Measurements from ENCODE around the gene MEPCE.
"Not testable (repeated sequence)": the region's sequence is repeated elsewhere in the genome, so short reads cannot be mapped to it uniquely, and the experiment has no call there.

The MEPCE gene

DNA sequence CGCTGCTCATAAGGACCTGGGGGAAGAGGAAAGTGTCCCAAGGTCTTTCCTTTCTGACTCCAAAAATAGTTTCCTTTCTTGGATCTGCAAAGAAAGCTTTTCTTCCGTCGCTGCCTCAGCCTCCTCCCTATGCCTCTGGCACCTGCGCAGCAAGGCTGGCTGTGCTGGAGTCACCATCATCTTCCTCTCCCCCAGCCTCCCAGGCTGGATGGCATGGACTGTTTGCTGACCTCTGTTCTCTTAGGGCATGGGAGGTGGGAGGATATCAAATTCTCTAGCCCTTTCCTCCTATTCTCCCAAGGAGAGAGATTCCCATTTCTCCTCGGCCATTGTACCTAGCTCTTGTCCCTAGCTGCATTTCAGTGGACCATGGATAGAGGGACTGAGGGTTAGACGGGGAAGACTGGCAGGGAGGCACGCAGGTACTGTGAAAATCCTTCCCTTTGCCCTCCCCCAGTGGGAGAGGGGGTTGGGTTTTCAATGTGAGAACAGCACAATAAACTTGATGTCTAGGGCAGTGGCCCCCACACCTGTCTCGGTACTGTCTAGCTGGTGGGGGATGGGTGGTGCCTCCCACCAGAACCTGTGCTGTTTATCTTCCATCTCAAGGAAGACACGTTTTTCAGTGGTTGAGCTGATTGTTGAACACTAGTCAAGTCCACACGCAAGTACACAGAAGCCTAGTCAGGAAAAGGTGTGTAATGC is 4.1 kb downstream of the MEPCE start:
- H3K4me3 ChIP-seq (ENCODE audit: low read depth, low read length), result no peak overlapping the region
- TF ChIP-seq, protein P1, sequence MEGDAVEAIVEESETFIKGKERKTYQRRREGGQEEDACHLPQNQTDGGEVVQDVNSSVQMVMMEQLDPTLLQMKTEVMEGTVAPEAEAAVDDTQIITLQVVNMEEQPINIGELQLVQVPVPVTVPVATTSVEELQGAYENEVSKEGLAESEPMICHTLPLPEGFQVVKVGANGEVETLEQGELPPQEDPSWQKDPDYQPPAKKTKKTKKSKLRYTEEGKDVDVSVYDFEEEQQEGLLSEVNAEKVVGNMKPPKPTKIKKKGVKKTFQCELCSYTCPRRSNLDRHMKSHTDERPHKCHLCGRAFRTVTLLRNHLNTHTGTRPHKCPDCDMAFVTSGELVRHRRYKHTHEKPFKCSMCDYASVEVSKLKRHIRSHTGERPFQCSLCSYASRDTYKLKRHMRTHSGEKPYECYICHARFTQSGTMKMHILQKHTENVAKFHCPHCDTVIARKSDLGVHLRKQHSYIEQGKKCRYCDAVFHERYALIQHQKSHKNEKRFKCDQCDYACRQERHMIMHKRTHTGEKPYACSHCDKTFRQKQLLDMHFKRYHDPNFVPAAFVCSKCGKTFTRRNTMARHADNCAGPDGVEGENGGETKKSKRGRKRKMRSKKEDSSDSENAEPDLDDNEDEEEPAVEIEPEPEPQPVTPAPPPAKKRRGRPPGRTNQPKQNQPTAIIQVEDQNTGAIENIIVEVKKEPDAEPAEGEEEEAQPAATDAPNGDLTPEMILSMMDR (IDR thresholded peaks at IDR 0.05; ENCODE audit: borderline replicate concordance, insufficient read depth, low read depth, low read length), result no peak

DNA sequence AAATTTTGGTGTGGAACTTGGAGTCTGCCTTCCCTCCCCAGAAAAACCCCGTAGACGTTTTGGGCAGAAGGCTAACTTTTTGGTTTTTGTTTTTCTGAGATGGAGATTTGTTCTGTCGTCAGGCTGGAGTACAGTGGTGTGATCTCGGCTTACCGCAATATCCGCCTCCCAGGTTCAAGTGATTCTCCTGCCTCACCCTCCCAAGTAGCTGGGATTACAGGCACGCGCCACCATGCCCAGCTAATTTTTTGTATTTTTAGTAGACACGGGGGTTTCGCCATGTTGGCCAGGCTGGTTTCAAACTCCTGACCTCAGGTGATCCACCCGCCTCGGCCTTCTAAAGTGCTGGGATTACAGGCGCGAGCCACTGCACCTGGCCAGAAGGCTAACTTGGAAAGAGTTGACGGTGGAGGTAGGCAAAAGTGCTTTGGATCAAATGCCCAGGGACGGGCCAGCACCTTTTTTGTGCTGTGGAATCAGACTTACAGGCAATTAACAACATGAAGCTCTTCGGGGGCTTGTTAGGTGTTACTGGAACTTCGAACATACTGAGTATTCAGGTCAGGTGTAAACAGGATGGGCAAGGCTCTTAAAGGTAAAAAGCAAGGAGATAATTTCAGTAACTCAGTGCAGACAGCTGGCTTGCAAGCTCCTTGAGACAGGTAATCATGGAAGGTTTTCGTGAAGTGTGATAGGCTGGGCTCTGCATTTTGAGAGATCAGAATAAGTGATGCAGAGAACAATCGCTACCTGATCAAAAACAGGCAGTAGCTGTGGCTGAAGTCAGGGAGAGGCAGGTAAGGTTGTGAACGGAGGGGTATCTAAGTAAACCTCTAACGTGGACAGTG is 4.9 kb downstream of the MEPCE start:
- TF ChIP-seq, protein P1 (IDR thresholded peaks at IDR 0.05; ENCODE audit: borderline replicate concordance, insufficient read depth, low read depth, low read length), result no peak
- H3K4me3 ChIP-seq (ENCODE audit: low read depth, low read length), result peak overlapping the region; percentile 91

DNA sequence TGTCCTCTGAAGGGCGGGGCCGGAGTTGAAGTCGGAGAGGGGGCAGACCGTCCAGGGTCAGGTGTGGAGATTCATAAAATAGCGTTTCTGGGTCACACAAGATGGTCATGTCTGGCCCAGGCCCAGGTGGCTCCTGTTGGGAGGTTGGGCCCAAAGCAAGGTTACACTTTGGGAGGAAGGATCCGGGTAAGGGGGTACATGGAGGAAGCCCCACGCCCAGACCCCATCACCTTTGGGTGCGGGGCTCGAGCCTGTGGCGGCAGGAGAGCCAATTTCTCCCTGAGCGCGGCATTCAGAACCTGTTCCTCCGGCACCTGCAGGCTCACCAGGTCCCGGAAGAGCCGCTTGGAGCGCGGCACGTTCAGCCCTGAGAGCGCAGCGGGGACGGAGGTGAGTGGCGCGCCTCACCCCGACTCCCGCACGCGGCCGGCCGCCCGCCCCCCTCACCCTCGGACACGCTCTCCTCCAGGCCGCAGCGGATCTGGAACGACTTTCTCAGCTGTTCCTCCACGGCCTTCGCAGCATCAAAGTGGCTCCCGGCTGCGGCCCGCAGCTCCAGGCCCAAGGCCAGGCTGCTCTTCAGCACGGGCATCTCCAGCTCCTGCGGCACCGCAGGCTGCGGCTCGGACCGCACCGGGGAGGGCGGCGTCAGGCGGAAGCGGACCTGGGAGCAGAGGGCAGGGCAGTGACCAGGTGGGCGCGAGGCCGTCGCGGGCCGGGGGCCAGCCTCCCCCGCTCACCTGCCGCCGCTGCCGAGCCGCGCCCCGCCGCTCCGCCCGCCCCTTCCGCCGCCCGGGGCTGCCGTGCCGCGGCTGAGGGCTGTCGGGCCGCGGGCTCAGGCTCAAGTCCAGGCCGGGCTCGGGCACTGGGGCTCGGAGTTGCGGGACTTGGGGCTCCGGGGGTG is 6.0 kb downstream of the MEPCE start:
- peak overlapping the region; percentile 91 for H3K4me3 ChIP-seq (ENCODE audit: low read depth, low read length)
- TF ChIP-seq, protein P1 (IDR thresholded peaks at IDR 0.05; ENCODE audit: borderline replicate concordance, insufficient read depth, low read depth, low read length), result no peak

DNA sequence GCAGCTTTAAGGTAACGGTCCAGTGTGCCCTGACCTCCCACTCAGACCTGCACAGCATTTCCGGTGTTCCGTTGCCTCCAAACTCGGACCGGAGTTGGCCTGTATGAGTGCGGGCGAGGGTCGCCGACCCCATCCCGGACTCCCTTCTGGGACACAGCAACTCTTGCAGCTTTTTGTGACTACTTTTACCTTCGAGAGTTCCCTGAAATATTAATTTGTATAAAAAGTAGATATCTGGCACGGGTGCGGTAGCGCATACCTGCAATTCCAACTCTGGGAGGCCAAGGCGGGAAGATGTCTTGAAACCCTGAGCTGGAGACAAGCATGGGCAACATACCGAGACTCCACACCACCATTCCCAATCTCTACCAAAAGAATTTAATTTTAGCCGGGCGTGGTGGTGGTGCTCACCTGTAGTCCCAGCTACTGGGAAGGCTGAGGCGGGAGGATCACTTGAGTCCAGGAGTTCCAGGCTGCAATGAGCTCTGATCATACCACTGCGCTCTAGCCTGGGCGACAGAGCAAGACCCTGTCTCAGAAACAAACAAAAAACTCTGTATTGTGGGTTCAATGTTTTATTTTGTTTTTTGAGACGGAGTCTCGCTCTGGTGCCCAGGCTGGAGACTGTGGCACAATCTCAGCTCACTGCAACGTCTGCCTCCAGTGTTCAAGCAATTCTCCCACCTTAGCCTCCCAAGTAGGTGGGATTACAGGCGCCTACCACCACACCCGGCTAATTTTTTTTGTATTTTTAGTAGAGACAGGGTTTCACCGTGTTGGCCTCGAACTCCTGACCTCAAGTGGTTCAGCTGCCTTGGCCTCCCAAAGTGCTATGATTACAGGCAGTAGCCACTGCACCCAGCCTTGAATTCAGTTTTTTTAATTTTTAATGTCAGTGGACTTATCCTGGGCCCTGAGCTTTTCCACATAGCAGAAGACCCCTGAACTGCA is 7.8 kb downstream of the MEPCE start:
- H3K4me3 ChIP-seq (ENCODE audit: low read depth, low read length), result no peak overlapping the region

DNA sequence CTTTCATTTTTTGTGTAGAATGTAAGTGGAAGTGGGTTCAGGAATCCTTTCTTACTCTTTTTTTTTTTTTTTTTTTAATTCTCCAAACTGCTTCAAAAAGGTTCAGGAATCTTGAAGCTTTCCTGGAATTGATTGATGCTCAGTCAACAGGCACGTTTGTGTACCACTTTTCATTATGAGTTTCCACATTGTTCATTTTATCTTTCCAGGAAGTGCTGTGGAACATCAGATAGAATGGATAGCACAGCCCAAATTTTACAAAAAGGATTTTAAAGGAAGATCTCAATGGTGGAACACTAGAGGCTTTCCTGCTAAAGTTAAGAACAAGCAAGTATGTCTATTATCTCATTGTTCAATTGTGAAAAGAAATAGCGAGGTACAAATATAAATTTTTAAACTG is 8.5 kb downstream of the MEPCE start:
- TF ChIP-seq, protein P1 (IDR thresholded peaks at IDR 0.05; ENCODE audit: borderline replicate concordance, insufficient read depth, low read depth, low read length), result no peak

More for the DNA sequence above, 7.8 kb downstream of the MEPCE start:
- TF ChIP-seq, protein P1 (IDR thresholded peaks at IDR 0.05; ENCODE audit: borderline replicate concordance, insufficient read depth, low read depth, low read length), result no peak

DNA sequence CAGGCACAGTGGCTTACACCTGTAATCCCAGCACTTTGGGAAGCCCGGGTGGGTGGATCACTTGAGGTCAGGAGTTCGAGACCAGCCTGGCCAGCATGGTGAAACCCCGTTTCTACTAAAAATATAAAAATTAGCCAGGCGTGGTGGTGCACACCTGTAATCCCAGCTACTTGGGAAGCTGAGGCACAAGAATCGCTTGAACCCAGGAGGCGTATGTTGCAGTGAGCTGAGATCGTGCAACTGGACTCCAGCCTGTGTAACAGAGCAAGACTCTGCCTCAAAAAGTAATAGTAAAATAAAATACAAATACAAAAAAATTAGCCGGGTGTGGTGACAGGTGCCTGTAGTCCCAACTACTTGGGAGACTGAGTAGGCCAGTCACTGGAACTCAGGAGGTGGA is 9.1 kb downstream of the MEPCE start:
- H3K4me3 ChIP-seq (ENCODE audit: low read depth, low read length), result not testable (repeated sequence)

More for the DNA sequence above, 8.5 kb downstream of the MEPCE start:
- no peak overlapping the region for H3K4me3 ChIP-seq (ENCODE audit: low read depth, low read length)

DNA sequence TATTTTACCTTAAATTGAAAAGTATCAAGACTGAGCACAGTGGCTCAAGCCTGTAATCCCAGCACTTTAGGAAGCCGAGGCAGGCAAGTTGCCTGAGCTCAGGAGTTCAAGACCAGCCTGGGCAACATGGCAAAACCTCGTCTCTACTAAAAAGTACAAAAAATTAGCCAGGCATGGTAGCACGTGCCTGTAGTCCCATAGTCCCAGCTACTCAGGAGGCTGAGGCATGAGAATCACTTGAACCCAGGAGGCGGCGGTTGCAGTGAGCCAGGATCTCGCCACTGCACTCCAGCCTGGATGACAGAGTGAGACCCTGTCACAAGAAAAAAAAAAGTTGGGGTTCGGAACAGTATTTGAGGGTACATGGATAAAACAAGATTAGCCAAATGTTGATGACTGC is 9.6 kb downstream of the MEPCE start:
- not testable (repeated sequence) for H3K4me3 ChIP-seq (ENCODE audit: low read depth, low read length)
